Kidney (tissue), 14 donors: ENCODE measurements around the gene C22orf23. TPM values are rescaled to one million over a fixed set of nuclear protein-coding genes. Genes with fewer than 3 reads are reported as not detected.
"Not testable (repeated sequence)": the region's sequence is repeated elsewhere in the genome, so short reads cannot be mapped to it uniquely, and the experiment has no call there.

Experiments used
- DNase-seq, 5 donors: peaks; one replicate each; pipeline ENCODE4 v3.0.0-alpha.2; 2013 to 2020
- FAIRE-seq: peaks from 2 replicates; lab custom pipeline; 2012; peaks lifted over from hg19 to GRCh38; lab: Jason Lieb, UNC
- H3K27ac ChIP-seq, 2 donors: one replicate each; pipeline ENCODE4 v1.7.0; 2013; ENCODE audit warnings: low read depth in 2 of 2, low read length in 2 of 2, inconsistent platforms in 1 of 2
- H3K27me3 ChIP-seq: one replicate; pipeline ENCODE4 v1.7.1; 2013; ENCODE audit warnings: low read length, inconsistent platforms; ENCODE audit not compliant: control insufficient read depth, insufficient read depth
- H3K36me3 ChIP-seq, 3 donors: one replicate each; pipeline versions ENCODE4 v1.7.0 to v1.7.1; 2013; ENCODE audit warnings: low read length in 3 of 3, control low read depth in 1 of 3, inconsistent platforms in 1 of 3; ENCODE audit not compliant: insufficient read depth in 3 of 3, control insufficient read depth in 2 of 3
- H3K4me1 ChIP-seq, 3 donors: one replicate each; pipeline versions ENCODE4 v1.7.0 to v1.7.1; 2013; ENCODE audit warnings: low read length in 3 of 3, inconsistent platforms in 1 of 3, low read depth in 1 of 3; ENCODE audit not compliant: control insufficient read depth in 2 of 3, insufficient read depth in 2 of 3
- H3K4me3 ChIP-seq, 3 donors: one replicate each; pipeline versions ENCODE4 v1.7.0 to v1.8.1; 2013; ENCODE audit warnings: low read length in 3 of 3, control low read depth in 1 of 3, inconsistent platforms in 1 of 3
- H3K9ac ChIP-seq, 3 donors: one replicate each; pipeline versions ENCODE4 v1.7.0 to v1.7.1; 2013; ENCODE audit warnings: low read length in 3 of 3, control low read depth in 1 of 3, inconsistent platforms in 1 of 3
- H3K9me3 ChIP-seq, 3 donors: one replicate each; pipeline versions ENCODE4 v1.7.0 to v1.7.1; 2013; ENCODE audit warnings: low read length in 3 of 3, control low read depth in 1 of 3, inconsistent platforms in 1 of 3; ENCODE audit not compliant: control insufficient read depth in 2 of 3, insufficient read depth in 1 of 3
- intact Hi-C: fragments of 100-400 bp; cut with DNase I; formaldehyde crosslinking; loops from one replicate; pipeline ENCODE4 v1.11.1; 2022
- polyA plus RNA-seq: library from polyadenylated mRNA; stranded (reverse); fragments of 350-450 nt; fragmentation: Illumina TruSeq; extraction: RNeasy Lipid Tissue Mini Kit (QIAGEN cat#74804); gene quantifications from one replicate; pipeline ENCODE4 v1.2.3, GENCODE V29; 2014; ENCODE audit warnings: low read depth, low replicate concordance; ENCODE audit not compliant: insufficient read depth
- total RNA-seq: library from RNA; stranded (reverse); fragmentation: NEBNext Ultra II Directional; extraction: Animal tissue kit (Norgen Biotek cat#: 25700); gene quantifications from one replicate; pipeline ENCODE4 v1.2.1, GENCODE V29; 2021
- TF ChIP-seq, protein P1 (sequence below): IDR thresholded peaks from 3 replicates; pipeline ENCODE4 v1.5.1; 2012; ENCODE audit warnings: mild to moderate bottlenecking, moderate library complexity, borderline replicate concordance; ENCODE audit not compliant: insufficient read depth; ENCODE audit errors: extremely low read depth
- donor health status: control.
- donor health status: control.
- donor health status: control.
- donor health status: control.
- donor health status: control.
- donor health status: DM: yes; HTN: yes; CAD: no.
- donor health status: Normal renal cell carcinoma (clear cell type).

The C22orf23 gene
- total and polyA plus RNA-seq, 2 donors from 2014 or later, result 0.57 to 1.0 TPM

- Histone ChIP-seq H3K9me3 (no peaks in the 10 kb centered on the region), H3K4me1 (peaks cover 0 to 7% (median 0%) of the 10 kb centered on the region in 3 donors), H3K27me3 (peaks cover 3% of the 10 kb centered on the region), H3K4me3 (no peak overlapping the region), H3K36me3 (no peaks in the 10 kb centered on the region), H3K9ac (no peak overlapping the region), H3K27ac (no peak overlapping the region)
- DNase-seq, result no peak
- no peak for FAIRE-seq
- TF ChIP-seq, protein P1, sequence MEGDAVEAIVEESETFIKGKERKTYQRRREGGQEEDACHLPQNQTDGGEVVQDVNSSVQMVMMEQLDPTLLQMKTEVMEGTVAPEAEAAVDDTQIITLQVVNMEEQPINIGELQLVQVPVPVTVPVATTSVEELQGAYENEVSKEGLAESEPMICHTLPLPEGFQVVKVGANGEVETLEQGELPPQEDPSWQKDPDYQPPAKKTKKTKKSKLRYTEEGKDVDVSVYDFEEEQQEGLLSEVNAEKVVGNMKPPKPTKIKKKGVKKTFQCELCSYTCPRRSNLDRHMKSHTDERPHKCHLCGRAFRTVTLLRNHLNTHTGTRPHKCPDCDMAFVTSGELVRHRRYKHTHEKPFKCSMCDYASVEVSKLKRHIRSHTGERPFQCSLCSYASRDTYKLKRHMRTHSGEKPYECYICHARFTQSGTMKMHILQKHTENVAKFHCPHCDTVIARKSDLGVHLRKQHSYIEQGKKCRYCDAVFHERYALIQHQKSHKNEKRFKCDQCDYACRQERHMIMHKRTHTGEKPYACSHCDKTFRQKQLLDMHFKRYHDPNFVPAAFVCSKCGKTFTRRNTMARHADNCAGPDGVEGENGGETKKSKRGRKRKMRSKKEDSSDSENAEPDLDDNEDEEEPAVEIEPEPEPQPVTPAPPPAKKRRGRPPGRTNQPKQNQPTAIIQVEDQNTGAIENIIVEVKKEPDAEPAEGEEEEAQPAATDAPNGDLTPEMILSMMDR, result no peak
- intact Hi-C loops, result no loop called here
Observed at GRCh38 chr22:37981282-37982011, 28.0 kb upstream of the C22orf23 start.

DNA sequence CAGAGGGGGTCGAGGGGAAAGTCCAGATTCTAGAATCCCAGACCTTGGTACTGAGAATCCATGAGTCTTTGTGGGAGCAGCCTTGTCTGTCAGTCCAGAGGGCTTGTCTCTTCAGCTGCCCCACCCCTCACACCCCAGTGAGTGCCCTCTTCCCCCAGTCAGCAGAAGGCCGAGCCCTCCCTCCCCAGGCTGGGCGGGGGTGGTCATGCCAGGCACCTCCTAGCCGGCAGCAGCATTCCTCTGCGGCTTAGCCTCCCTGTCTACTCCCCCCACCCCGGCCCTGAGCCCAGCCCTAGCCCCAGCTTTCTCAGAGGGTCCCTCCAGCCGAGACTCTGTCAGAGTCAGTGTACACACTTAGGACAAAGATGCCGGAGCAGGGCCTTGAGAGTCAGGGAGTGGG lies 26.4 kb upstream of the C22orf23 start:
- intact Hi-C loops, result no loop called here
- Histone ChIP-seq H3K4me3 (no peak overlapping the region), H3K36me3 (no peaks in the 10 kb centered on the region), H3K9me3 (no peaks in the 10 kb centered on the region), H3K27me3 (peaks cover 3% of the 10 kb centered on the region), H3K4me1 (peaks cover 0 to 7% (median 0%) of the 10 kb centered on the region in 3 donors), H3K9ac (no peak overlapping the region), H3K27ac (no peak overlapping the region)
- TF ChIP-seq, protein P1, result no peak
- FAIRE-seq (no peak), DNase-seq (no peak)

DNA sequence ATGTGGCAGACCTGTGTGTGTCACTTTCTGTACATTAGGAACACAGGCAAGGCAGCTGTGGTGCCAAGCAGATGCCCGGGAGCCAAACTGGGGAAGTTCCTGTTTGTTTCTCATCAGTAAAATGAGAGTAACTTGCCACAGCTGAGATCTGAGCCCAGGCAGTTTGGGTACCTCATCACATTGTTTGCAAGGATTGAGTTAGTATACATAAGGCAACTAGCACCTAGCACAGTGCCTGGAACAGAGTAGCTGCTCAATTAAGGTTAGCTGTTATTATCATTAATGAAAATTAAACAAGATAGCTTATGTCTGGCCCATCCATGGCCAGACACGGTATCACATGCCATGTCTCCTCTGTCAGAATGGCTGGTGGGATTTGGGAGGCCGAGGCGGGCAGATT lies 23.1 kb upstream of the C22orf23 start:
- Histone ChIP-seq H3K27ac (no peak overlapping the region), H3K4me3 (no peak overlapping the region), H3K9ac (no peak overlapping the region), H3K4me1 (peaks cover 0 to 4% (median 0%) of the 10 kb centered on the region in 3 donors), H3K27me3 (no peaks in the 10 kb centered on the region), H3K9me3 (no peaks in the 10 kb centered on the region), H3K36me3 (peaks cover 0 to 3% (median 0%) of the 10 kb centered on the region in 3 donors)
- no peak for DNase-seq
- intact Hi-C loops, result no loop called here
- TF ChIP-seq, protein P1, result no peak
- FAIRE-seq, result no peak

DNA sequence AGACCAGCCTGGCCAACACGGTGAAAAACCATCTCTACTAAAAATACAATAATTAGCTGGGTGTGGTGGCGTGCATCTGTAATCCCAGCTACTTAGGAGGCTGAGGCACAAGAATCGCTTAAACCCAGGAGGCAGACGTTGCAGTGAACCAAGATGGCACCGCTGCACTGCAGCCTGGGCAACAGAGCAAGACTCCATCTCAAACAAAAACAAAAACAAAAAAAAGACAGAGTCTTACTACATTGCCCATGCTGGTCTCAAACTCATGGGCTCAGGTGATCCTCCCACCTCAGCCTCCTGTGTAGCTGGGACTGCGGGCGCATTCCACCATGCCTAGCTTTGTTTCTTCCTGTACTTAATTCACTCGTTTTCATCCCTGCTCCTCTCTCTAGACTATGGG lies 22.6 kb upstream of the C22orf23 start:
- FAIRE-seq, H3K4me1 ChIP-seq, H3K9me3 ChIP-seq, H3K27me3 ChIP-seq, H3K36me3 ChIP-seq, DNase-seq, H3K4me3 ChIP-seq, H3K27ac ChIP-seq, intact Hi-C loops, H3K9ac ChIP-seq: not testable (repeated sequence)
